Measurements from ENCODE around the gene ZNF227.

- TF ChIP-seq CTCF (IDR thresholded peaks at IDR 0.05; ENCODE audit: insufficient read depth, low read length) (no peak), POLR2AphosphoS5 (IDR thresholded peaks at IDR 0.05; ENCODE audit: low read depth) (no peak)
- TF ChIP-seq, protein P1, sequence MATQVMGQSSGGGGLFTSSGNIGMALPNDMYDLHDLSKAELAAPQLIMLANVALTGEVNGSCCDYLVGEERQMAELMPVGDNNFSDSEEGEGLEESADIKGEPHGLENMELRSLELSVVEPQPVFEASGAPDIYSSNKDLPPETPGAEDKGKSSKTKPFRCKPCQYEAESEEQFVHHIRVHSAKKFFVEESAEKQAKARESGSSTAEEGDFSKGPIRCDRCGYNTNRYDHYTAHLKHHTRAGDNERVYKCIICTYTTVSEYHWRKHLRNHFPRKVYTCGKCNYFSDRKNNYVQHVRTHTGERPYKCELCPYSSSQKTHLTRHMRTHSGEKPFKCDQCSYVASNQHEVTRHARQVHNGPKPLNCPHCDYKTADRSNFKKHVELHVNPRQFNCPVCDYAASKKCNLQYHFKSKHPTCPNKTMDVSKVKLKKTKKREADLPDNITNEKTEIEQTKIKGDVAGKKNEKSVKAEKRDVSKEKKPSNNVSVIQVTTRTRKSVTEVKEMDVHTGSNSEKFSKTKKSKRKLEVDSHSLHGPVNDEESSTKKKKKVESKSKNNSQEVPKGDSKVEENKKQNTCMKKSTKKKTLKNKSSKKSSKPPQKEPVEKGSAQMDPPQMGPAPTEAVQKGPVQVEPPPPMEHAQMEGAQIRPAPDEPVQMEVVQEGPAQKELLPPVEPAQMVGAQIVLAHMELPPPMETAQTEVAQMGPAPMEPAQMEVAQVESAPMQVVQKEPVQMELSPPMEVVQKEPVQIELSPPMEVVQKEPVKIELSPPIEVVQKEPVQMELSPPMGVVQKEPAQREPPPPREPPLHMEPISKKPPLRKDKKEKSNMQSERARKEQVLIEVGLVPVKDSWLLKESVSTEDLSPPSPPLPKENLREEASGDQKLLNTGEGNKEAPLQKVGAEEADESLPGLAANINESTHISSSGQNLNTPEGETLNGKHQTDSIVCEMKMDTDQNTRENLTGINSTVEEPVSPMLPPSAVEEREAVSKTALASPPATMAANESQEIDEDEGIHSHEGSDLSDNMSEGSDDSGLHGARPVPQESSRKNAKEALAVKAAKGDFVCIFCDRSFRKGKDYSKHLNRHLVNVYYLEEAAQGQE (IDR thresholded peaks at IDR 0.05; ENCODE audit: insufficient replicate concordance, low read depth), result no peak
These were observed 45.8 kb downstream of the ZNF227 start for GRCh38 chr19:44258136-44258535.
